GM18498 (cell line): ENCODE measurements around the gene TULP1.

Experiments used
- ATAC-seq: cut with Tn5 transposase; IDR thresholded peaks from one replicate; pipeline ENCODE4 v1.9.1; 2021; ENCODE audit warnings: mild to moderate bottlenecking, moderate library complexity; ENCODE audit not compliant: unreplicated experiment

TULP1 gene

DNA sequence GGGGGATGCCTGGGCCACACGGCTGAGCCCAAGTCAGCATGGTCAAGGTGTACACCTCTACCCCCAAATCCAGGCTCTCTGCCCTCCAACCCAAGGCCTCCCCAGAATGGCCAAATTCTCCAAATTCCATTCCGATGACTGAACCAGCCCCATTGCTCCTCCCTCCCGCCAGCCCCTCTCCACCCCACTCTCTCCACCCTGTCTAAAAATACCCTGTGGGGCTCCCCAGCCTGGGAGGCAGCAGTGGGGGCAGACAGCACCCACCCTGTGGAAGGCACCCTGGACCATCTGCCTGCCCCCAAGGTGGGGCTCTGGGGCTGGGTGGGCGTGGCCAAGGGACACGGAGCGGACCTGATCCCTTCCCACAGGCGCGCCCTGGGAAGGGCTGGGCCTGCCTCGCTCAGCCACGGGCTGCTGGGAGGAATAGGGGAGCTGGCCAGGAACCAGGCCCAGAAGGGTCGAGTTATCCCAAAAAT is 27.3 kb downstream of the TULP1 start:
- no peak for ATAC-seq

DNA sequence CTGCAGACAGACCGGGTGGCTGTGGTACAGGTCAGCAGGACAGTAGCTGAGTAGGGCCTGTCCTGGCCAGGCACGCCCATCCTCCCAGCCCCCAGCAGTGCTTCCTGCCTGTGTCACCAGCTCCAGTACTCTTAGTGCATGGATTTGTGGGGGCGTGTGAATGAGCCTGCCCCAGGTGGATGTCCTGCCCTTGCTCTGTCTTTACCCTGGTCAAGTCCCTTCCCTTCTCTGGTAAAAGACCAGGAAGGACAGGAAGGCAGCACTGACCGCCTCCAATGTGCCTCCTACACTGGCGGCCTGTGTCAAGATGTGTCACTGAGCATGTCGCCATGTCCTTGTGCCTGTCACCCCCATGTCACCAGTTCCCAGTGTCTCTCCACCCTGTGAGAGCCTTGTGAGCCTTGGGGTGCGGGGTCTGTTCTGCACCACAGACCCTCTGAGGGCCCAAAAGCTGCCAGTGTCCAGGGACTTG is 27.7 kb downstream of the TULP1 start:
- no peak for ATAC-seq

DNA sequence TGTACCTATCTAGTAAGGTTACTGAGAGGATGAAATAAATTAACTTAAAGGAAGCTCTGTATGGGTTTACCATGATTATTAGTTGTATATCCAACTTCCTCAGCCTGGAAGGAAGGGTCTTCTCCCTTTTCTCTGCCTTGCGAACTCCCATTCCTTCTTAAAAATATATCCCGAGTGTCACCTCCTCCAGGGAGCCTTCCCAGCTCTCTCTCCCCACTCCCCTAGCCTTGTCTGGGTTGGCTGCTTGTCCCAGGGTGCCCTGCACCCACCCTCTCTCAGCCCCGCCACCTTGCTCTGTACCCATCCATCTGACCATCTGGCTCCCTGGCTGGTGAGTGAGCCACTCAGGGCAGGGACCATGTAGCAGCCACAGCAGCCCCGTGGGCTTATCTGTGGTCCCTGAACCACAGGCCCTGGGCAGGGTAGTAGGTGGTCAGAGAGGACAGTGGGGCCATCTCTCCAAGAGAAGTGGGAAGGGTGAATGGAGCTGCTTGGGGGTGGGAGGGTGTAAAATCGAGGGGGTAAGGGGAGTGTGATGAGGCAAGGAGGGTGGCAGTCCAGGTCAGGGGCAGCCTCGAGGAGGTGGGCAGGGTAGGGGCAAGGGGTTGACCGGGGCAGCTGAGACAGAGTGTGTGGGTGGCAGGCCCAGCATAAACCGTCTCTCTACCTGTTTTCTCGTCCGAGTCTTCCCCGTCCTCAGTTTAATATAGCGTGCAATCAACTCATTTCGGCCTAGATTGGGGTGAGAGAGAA is 28.6 kb downstream of the TULP1 start:
- ATAC-seq = no peak

DNA sequence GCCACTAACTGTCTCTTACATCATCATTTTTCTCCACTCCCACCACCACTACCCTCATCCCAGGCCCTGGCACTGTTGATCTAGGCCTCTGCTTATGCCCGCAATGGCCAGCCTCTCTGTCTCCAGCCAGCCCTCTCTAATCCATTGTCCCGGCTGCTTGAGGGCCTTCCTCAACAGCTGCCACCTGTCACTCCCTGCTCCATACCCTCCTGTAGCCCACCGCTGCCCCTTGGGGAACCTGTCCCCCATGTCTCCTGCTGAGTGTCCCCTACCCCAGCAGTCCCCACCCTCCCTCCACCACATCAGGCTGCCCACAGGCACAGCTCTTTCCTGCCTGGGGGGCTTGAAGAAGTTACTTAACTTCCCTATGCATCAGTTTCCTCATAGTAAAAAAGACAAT is 29.2 kb downstream of the TULP1 start:
- ATAC-seq = no peak

DNA sequence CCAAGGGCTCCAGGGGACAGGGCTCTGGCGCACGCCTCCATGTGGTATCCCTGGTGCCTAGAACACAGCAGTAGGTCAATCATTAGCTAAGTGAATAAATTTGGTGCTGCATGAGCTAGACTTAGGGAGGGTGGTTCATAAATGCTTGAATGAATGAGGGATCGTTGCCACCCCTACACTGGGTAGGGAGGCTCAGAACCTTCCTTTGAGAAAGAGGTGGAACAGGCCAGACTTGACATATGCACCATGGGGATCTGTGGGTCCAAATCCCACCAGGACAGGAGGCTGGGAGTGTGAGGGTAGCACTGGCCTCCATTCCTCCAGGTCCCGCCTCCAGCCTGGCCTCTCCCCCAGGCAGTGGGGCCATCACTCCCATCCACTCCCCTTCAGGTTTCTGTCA is 29.6 kb downstream of the TULP1 start:
- no peak for ATAC-seq

DNA sequence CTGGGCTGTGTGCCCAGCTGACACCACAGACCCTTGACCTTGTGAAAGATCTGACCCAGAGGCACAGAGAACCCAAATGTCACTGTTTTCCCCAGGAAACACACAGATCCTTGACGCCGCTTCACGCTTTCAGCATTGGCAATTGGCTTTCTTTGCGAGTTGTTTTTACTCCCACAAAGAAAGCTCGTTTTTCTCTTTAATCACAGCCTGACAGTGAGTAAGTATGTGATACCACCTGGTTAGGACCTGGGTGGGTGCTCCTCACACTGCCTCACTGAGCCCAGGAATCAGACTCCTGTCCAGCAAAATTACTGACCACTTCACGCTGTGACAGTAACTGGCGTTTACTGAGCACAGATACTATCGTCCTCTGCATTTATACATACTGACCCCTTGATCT is 31.5 kb downstream of the TULP1 start:
- no peak for ATAC-seq

DNA sequence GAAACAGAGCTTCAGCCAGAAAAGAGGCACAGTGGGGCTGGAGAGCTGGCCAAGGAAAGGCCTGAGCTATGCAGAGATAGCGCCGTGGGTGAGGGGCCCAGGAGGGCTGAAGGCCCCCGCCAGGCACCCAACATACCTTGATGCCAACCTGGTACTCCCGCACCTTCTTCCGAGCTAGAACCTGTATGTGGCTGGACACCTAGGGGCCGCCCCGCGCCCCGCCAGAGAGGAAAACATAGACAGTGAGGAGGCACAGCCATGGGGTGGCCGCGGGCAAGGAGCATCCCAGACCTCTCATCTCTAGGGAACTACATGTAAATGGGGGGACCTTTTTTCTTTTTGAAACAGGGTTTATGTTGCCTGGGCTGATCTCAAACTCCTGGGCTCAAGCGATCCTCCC is 32.5 kb downstream of the TULP1 start:
- ATAC-seq = no peak

DNA sequence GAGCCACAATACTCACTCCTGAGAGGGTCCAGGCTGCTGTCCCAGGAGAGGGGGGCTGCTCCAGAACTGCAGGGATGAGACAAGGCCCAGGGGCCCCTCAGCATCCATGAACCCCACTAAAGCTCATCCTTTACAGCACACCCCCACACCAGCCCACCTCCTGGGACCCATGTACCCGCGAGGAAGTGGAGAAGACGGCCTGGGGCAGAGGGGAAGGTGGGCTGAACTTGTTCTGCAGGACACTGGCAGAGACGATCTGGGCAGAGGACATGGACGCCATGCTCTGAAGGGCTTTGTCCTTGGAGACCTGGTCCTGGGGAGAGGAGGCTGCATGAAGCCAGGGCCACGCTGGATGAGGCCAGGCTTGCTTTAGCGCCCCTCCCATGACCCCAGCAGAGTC is 34.4 kb downstream of the TULP1 start:
- no peak for ATAC-seq

DNA sequence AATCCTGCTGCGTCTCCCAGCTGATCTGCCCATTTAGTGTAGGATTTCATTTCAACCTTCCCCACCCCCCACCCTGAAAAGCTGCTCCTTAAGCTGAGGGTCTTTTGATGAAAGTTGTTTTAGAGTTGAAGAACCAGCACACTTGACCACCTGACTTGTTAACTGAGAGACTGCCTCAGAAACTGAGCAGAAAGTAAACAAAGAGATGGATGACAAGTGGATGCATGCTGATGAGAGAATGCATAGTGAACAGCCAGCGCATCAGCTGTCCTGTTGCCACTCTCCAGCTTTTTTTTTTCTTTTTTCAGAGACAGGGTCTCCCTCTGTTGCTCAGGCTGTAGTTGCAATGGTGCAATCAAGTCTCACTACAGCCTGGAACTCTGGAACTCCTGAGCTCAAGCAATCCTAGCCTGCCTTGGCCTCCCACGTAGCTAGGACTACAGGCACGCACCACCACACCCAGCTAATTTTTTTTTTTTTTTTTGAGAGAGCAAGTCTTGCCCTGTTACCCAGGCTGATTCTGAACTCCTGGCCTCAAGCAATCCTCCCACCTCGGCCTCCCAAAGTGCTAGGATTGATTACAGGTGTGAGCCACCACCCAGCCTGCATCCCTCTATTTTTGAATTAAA is 35.0 kb downstream of the TULP1 start:
- ATAC-seq = no peak

DNA sequence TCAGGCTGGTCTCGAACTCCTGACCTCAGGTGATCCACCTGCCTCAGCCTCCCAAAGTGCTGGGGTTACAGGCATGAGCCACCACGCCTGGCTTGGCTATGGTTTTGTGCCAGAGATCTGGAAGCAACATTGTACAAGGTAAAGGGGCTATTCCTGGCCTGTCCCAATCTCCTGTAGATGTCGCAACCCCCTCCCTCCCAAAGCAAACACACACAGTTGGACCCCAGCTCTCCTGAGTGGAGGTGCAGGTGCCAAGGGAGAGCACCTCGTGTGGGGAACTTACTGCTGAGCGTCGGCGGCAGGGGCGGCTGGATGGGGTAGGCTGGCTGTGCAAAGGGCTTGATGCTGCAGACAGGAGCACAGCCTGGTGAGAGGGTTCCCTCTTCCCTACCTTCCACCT is 35.7 kb downstream of the TULP1 start:
- ATAC-seq = no peak

DNA sequence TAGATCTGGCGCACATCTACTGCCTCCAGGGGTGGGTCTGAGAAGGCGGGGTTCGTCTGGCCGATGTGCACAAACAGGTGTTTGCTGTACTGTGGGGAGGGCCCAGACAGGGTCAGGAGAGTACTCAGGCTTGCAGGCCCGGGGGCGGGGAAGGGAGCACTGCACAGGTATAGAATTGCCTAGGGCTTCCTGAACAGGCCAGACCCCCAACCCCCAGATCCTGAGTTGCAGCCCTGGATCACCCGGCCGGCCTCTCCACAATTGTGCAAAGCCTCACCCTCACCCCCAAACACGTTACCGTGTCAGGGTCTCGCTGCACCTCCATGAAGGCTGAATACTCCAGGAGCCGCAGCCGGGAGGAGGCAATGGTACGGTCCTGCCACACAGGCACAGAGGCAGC is 36.7 kb downstream of the TULP1 start:
- no peak for ATAC-seq

DNA sequence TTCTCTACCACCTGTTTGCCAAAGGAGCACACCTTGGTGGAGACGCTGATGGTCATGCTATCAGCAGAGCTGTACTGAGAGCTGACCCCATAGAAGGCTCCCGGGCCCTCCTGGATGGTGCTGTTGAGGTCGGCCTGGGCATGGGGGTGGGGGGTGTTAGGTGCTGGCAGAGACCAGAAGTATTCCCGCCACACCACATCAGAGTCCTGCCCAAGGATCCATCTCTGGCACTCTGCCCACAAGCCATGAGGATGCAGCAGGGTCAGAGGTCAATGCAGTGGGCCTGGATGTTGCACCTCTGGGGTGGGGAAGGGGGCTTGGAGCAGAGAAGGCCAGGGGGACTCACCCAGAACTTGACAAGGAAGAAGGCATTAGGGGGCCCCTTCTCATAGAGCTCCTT is 37.1 kb downstream of the TULP1 start:
- no peak for ATAC-seq

DNA sequence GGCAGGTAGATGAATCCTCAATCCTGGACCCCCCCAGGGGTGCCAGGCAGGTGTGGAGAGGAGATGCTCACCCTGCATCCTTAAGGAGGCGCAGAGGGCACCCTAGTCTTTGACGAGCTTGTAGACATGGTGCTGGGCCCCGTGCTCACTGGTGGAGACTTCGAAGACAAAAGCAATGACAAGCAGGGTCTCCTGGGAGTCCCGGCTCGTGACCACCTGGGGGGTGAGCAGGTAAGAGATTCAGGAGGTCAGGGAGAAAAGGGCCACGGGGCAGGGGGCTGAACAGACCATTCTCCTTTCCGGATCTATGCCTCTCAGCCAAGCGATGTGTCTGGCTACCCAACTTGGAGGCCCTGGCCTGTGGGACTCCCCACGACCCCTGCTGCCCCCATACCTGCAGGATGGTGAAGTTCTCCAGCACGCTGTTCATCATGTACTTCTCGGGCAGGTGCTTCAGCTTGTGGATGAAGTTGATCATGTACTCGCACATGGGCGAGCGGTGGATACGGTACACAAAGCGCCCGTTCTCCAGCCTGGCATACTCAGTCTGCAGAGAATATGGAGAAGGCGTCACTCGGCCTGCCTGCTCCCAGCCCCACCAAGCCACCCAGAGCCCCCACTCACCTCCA is 37.6 kb downstream of the TULP1 start:
- no peak for ATAC-seq

DNA sequence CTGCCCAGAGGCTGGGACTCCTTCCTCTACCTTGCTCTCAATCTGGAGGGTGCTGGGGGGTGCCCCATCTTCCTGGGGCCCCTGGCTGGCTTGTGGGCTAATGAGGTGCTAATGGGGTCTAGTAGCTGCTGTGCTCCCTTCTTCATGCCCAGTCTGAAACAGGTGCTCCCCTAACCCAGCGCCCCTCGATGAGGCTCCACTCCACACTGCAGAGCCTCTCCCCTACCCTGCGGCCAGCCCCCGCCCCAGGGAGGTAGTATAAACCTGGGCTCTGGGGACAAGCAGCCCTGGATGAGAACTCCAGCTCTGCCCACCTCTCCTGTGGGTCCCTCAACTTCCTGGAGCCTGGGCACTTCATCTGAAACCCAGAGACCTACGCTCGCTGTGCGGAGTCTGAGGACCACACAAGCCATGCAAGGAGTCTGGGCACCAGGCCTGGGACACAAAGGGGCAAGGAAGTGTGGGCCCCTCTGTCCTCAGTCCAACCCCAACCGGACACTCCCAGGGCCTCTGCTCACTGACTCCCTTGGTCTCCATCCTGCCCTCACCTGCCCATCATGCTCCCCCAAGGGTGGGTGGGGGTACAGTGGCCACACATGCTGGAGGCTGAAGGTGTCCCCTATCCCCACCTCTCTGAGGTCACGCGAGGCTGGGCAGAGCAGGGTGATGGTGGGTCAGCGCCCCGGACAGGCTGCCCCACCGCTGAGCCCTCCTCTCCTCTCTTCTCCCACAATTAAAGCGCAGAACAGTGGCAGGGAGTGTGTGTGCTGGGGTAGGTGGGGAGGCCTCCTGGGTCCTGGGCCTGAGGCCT is 38.4 kb downstream of the TULP1 start:
- no peak for ATAC-seq

DNA sequence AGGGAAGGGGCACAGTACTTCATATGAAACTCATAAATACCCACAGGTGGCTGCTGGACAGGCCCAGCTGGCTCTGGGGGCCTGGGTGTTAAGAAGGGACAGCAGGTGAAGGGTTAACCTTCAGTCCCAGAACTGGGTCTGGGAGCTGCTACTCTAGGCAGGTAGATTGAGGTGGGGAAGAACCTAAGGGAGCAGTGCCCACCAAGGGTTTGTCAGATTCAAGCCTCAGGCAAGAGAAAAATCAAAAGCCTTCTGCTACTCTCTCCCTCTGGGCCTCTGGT is 38.9 kb downstream of the TULP1 start:
- no peak for ATAC-seq

DNA sequence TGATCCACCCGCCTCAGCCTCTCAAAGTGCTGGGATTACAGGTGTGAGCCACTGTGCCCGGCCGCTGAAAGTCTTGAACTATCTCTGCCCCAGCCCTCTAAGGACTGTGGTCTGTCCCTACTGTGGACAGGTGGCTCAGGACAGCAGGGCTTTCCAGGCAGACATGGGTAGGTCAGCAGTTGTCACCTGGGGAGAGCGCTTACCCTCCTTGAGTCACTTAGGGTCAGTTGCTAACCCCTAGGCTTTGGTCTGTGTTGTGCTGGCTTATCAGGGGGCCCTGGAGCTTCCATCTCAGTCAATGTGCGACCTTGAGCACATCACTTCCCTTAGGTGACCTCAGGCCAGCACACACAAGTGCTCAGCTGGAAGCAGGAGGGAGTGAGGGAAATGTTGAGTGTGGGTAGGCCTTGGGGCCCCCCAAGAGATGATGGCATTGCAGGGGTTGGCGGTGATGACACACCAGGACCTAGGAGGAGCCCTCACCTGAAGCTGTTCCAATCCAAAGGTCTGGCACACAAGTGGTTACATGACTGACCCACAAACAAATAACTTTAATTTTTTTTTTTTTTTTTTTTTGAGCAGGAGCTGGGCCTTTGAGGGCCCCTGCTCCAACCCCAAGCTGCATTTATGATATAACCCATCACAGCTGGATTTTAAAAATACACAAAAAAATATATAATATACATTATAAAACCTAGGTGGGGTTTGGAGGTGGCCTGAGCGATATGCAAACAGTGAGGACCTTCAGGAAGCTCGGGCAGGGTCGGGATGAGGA is 39.4 kb downstream of the TULP1 start:
- ATAC-seq = no peak

DNA sequence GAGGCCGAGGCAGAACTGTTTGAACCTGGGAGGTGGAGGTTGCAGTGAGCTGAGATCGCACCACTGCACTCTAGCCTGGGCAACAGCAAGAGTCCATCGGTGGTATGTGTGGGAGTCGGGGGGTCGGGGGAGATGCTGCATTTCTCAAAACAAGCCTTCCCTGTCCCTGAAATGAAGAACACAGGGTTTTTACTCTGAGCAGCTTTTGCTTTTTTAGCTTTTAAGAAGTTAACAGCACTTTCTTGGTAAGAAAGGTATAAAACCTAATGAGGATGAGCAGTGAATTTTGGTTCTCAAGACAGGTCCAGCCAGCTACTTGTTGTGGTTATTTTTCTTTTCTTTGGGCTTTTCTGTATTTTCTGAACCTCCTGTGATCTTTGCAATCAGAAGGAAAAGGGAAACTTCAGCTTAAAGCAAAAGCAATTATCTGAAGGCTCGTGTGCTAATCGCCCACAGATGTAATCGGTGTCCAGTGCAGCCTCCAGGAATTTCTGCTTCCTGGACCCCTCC is 40.8 kb downstream of the TULP1 start:
- ATAC-seq = no peak

DNA sequence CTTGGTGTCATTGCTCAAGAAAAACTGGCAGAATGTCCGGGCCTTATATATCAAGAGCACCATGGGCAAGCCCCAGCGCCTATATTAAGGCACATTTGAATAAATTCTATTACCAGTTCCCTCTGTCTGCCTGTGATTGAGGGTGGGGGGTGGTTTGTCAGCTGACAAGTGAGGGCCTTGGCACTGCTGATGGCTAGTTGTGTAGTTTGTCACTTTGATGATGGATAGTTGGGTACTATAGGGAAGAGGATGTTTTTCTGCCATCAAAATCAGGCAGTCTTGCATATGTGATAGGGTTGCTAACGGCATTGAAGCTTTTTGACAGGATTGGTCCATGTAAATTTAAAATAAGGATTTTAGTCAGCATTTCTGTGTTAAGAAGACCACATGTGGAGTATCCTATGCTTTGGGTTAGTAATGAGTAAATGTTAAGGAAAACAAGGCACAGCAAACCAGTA is 42.0 kb downstream of the TULP1 start:
- ATAC-seq = no peak

DNA sequence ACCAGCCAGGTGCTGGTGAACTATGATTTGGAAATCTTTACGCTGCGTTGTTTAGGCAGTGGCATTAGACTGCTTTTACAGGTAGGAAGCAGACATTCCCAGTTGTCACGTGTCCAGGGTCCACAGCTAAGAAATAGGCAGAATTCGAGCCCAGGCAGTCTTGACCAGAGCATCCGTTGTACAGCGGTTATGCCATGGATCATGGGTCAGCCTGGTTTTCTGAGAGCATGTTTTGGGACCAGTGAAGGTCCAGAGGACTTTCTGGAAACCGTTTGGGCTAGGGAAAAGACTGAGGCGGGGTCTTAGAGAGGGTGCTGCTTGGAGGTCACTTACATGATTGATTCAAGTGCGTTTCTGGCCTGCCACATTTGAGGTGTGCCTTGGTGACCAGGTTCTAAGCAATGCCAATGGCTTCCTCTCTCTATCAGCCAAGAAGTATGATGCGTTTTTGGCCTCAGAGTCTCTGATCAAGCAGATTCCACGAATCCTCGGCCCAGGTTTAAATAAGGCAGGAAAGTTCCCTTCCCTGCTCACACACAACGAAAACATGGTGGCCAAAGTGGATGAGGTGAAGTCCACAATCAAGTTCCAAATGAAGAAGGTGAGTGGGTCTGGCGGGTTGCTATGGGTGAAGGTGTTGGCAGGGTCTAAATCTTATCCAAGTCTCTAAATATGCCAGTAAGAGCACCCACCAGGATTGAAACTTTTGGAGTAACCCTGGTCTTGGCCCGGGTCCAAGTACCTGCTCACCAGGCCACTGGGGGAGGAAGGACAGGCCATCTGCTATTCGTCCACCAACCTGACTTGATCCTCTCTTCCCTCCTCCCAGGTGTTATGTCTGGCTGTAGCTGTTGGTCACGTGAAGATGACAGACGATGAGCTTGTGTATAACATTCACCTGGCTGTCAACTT is 42.7 kb downstream of the TULP1 start:
- no peak for ATAC-seq
